ENCODE results near the gene CARS2.
A peak's percentile ranks its signal among the peaks of the same experiment; 100 is the strongest.

CARS2 gene

DNA sequence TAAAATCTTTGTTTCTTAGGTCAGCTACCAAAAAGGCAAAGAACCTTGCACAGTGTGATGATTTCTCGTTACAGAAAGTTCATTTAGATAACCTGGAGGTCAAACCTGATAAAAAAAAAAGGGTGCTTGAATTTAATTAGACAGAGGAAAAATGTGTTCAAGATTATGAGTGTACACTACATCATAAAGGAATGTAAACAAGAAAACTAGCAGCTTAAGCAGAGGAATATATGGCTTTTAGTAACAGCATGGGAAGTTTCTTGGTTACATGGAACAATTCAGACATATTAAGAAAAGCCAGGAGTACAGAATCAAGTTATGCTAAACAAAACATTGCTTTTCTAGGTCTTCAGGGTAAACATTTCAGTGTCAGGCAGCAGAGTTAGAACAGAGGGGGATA lies 40.5 kb upstream of the CARS2 start:
- no peaks in the 10 kb centered on the region for H3K36me3 ChIP-seq (ENCODE audit: control insufficient read depth in 2 of 2, insufficient read depth in 1 of 2, low read length in 2 of 2)
- H3K4me3 ChIP-seq (ENCODE audit: low read depth, low read length): no peak overlapping the region
- H3K27ac ChIP-seq (ENCODE audit: extremely low read depth, low read depth, low read length): no peak overlapping the region
- TF ChIP-seq, protein P1, sequence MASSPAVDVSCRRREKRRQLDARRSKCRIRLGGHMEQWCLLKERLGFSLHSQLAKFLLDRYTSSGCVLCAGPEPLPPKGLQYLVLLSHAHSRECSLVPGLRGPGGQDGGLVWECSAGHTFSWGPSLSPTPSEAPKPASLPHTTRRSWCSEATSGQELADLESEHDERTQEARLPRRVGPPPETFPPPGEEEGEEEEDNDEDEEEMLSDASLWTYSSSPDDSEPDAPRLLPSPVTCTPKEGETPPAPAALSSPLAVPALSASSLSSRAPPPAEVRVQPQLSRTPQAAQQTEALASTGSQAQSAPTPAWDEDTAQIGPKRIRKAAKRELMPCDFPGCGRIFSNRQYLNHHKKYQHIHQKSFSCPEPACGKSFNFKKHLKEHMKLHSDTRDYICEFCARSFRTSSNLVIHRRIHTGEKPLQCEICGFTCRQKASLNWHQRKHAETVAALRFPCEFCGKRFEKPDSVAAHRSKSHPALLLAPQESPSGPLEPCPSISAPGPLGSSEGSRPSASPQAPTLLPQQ (tag by site-specific recombination; IDR thresholded peaks at IDR 0.05): no peak
- no peak for TF ChIP-seq ZNF132 (tag by site-specific recombination; IDR thresholded peaks at IDR 0.05; ENCODE audit: borderline replicate concordance)
- TF ChIP-seq ZNF146 (tag by site-specific recombination; IDR thresholded peaks at IDR 0.05): no peak
- TF ChIP-seq, protein P2, sequence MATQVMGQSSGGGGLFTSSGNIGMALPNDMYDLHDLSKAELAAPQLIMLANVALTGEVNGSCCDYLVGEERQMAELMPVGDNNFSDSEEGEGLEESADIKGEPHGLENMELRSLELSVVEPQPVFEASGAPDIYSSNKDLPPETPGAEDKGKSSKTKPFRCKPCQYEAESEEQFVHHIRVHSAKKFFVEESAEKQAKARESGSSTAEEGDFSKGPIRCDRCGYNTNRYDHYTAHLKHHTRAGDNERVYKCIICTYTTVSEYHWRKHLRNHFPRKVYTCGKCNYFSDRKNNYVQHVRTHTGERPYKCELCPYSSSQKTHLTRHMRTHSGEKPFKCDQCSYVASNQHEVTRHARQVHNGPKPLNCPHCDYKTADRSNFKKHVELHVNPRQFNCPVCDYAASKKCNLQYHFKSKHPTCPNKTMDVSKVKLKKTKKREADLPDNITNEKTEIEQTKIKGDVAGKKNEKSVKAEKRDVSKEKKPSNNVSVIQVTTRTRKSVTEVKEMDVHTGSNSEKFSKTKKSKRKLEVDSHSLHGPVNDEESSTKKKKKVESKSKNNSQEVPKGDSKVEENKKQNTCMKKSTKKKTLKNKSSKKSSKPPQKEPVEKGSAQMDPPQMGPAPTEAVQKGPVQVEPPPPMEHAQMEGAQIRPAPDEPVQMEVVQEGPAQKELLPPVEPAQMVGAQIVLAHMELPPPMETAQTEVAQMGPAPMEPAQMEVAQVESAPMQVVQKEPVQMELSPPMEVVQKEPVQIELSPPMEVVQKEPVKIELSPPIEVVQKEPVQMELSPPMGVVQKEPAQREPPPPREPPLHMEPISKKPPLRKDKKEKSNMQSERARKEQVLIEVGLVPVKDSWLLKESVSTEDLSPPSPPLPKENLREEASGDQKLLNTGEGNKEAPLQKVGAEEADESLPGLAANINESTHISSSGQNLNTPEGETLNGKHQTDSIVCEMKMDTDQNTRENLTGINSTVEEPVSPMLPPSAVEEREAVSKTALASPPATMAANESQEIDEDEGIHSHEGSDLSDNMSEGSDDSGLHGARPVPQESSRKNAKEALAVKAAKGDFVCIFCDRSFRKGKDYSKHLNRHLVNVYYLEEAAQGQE (tag by site-specific recombination; IDR thresholded peaks at IDR 0.05): no peak
- no peak for TF ChIP-seq KLF8 (tag by site-specific recombination; IDR thresholded peaks at IDR 0.05)
- 0 out of 2 replicates have a peak, but pooled peaks have one; percentile 30 for TF ChIP-seq FEZF1 (tag by site-specific recombination; IDR thresholded peaks at IDR 0.05)
- TF ChIP-seq ZNF112 (tag by site-specific recombination; IDR thresholded peaks at IDR 0.05): no peak
- TF ChIP-seq ZNF530 (tag by site-specific recombination; IDR thresholded peaks at IDR 0.05; ENCODE audit: low read depth): no peak
- TF ChIP-seq, protein P3, sequence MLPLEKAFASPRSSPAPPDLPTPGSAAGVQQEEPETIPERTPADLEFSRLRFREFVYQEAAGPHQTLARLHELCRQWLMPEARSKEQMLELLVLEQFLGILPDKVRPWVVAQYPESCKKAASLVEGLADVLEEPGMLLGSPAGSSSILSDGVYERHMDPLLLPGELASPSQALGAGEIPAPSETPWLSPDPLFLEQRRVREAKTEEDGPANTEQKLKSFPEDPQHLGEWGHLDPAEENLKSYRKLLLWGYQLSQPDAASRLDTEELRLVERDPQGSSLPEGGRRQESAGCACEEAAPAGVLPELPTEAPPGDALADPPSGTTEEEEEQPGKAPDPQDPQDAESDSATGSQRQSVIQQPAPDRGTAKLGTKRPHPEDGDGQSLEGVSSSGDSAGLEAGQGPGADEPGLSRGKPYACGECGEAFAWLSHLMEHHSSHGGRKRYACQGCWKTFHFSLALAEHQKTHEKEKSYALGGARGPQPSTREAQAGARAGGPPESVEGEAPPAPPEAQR (tag by site-specific recombination; IDR thresholded peaks at IDR 0.05): no peak
- TF ChIP-seq, protein P4, sequence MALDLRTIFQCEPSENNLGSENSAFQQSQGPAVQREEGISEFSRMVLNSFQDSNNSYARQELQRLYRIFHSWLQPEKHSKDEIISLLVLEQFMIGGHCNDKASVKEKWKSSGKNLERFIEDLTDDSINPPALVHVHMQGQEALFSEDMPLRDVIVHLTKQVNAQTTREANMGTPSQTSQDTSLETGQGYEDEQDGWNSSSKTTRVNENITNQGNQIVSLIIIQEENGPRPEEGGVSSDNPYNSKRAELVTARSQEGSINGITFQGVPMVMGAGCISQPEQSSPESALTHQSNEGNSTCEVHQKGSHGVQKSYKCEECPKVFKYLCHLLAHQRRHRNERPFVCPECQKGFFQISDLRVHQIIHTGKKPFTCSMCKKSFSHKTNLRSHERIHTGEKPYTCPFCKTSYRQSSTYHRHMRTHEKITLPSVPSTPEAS (tag by site-specific recombination; IDR thresholded peaks at IDR 0.05): no peak
- no peak for TF ChIP-seq ZNF521 (tag by site-specific recombination; IDR thresholded peaks at IDR 0.05)
- TF ChIP-seq, protein P5, sequence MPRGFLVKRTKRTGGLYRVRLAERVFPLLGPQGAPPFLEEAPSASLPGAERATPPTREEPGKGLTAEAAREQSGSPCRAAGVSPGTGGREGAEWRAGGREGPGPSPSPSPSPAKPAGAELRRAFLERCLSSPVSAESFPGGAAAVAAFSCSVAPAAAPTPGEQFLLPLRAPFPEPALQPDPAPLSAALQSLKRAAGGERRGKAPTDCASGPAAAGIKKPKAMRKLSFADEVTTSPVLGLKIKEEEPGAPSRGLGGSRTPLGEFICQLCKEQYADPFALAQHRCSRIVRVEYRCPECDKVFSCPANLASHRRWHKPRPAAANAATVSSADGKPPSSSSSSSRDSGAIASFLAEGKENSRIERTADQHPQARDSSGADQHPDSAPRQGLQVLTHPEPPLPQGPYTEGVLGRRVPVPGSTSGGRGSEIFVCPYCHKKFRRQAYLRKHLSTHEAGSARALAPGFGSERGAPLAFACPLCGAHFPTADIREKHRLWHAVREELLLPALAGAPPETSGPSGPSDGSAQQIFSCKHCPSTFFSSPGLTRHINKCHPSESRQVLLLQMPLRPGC (tag by site-specific recombination; IDR thresholded peaks at IDR 0.05): no peak
- TF ChIP-seq, protein P6, sequence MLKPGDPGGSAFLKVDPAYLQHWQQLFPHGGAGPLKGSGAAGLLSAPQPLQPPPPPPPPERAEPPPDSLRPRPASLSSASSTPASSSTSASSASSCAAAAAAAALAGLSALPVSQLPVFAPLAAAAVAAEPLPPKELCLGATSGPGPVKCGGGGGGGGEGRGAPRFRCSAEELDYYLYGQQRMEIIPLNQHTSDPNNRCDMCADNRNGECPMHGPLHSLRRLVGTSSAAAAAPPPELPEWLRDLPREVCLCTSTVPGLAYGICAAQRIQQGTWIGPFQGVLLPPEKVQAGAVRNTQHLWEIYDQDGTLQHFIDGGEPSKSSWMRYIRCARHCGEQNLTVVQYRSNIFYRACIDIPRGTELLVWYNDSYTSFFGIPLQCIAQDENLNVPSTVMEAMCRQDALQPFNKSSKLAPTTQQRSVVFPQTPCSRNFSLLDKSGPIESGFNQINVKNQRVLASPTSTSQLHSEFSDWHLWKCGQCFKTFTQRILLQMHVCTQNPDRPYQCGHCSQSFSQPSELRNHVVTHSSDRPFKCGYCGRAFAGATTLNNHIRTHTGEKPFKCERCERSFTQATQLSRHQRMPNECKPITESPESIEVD (tag by site-specific recombination; IDR thresholded peaks at IDR 0.05): peak; percentile 68
- no peak for TF ChIP-seq MZF1 (tag by site-specific recombination; IDR thresholded peaks at IDR 0.05; ENCODE audit: borderline replicate concordance)
- ChIA-PET CTCF (interaction anchor here (0.6 kb wide), 1 partner anchor 28 kb away, joined by 3 read pairs; no protein-coding TSS in a partner anchor), POLR2A (interaction anchor here (0.9 kb wide), 1 partner anchor 31 kb away, joined by 4 read pairs; no protein-coding TSS in a partner anchor)
- no peaks in the 10 kb centered on the region for H3K9me3 ChIP-seq (ENCODE audit: control insufficient read depth, insufficient read depth, low read depth, low read length)
- 0 out of 2 replicates have a peak, but pooled peaks cover 3% of the 10 kb centered on the region for H3K4me1 ChIP-seq (ENCODE audit: control insufficient read depth, insufficient read depth, low read length)

Data from HEK293 (cell line).